Dendritic cell treated with granulocyte-macrophage colony-stimulating factor and Interleukin-4, amounts not matched to agents 40 ng/mL and 50 ng/mL, for 4 days (primary cell): Measurements from ENCODE around the gene KCND3.

Source experiments
- H3K27ac Mint-ChIP-seq: one replicate; pipeline ENCODE4 v1.8.0; 2022; ENCODE audit warnings: mild to moderate bottlenecking, mixed read lengths
- H3K27me3 Mint-ChIP-seq: one replicate; pipeline ENCODE4 v1.8.0; 2022; ENCODE audit warnings: mild to moderate bottlenecking, mixed read lengths
- H3K36me3 Mint-ChIP-seq: one replicate; pipeline ENCODE4 v1.8.0; 2022; ENCODE audit warnings: low read depth, mixed read lengths
- H3K4me1 Mint-ChIP-seq: one replicate; pipeline ENCODE4 v1.8.0; 2022; ENCODE audit warnings: low read depth, mixed read lengths
- H3K4me3 Mint-ChIP-seq: one replicate; pipeline ENCODE4 v1.8.0; 2022; ENCODE audit warnings: mild to moderate bottlenecking, moderate library complexity, mixed read lengths
- H3K9me3 Mint-ChIP-seq: one replicate; pipeline ENCODE4 v1.8.0; 2022; ENCODE audit warnings: mixed read lengths
- intact Hi-C: fragments of 100-400 bp; cut with micrococcal nuclease; formaldehyde crosslinking; loops from one replicate; pipeline ENCODE4 v1.15.0; 2022

KCND3 gene

DNA sequence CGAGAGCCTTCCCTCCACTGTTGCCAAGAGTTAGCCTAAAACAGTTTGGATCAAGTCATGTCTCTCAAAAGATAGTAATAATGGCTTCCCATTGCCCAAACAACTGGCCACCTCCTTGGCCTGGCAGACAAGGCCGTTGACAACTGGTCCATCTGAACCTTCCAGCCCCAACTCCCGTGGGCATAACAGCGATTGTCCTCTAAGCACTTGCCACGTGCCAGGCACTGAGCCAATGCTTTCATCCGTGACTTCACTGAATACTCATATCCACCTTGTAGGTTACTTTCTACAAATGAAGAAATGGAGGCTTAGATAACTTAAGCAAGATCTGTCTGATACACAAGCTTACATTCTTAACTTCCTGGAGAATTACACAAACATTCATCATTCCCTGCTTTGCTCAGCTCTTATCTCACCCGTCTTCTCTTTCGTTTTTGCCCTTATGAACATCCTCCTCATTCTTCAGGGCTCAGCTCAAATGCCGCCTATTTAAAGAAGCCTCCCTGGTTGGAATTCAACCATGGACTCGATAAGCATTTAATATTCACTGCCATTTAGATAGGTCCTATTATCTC is 106.4 kb downstream of the KCND3 start:
- Mint-ChIP-seq H3K27ac (no peak overlapping the region), H3K4me1 (no peaks in the 10 kb centered on the region), H3K36me3 (no peaks in the 10 kb centered on the region), H3K4me3 (no peak overlapping the region), H3K27me3 (peaks cover 11% of the 10 kb centered on the region), H3K9me3 (no peaks in the 10 kb centered on the region)
- intact Hi-C loops, result no loop called here

DNA sequence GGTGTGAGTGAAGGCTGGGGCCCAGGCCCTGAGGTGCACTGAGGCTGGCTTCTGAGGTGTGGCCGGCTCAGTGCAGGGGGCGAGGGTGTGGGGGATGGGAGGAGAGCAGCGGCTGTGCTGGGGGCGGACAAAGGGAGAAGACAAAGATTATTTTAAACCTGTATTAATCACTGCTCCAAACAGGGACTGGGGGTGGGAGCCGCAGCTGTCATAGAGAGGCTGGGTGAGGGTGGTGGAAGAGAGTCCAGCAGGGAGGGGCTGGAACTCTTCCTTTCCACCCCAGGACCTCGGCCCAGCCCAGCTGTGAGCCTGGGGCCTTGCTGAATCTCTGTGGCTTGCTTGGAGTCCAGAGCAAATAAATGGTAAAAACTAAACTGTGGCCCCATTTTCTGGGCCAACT is 106.9 kb downstream of the KCND3 start:
- H3K4me3 Mint-ChIP-seq, result no peak overlapping the region
- peaks cover 10% of the 10 kb centered on the region for H3K27me3 Mint-ChIP-seq
- intact Hi-C loops, result no loop called here
- no peaks in the 10 kb centered on the region for H3K4me1 Mint-ChIP-seq
- H3K36me3 Mint-ChIP-seq, result no peaks in the 10 kb centered on the region
- H3K9me3 Mint-ChIP-seq, result no peaks in the 10 kb centered on the region
- H3K27ac Mint-ChIP-seq, result no peak overlapping the region

- H3K27me3 Mint-ChIP-seq, result peaks cover 14% of the 10 kb centered on the region
- H3K4me3 Mint-ChIP-seq, result no peak overlapping the region
- no peaks in the 10 kb centered on the region for H3K36me3 Mint-ChIP-seq
- H3K9me3 Mint-ChIP-seq, result no peaks in the 10 kb centered on the region
- no peaks in the 10 kb centered on the region for H3K4me1 Mint-ChIP-seq
- H3K27ac Mint-ChIP-seq, result no peak overlapping the region
- intact Hi-C loops, result no loop called here
Measured at GRCh38 chr1:111880881-111881837, 108.3 kb downstream of the KCND3 start.

GRCh38 chr1:111879081-111879480 is 110.4 kb downstream of the KCND3 start:
- no peak overlapping the region for H3K27ac Mint-ChIP-seq
- no peaks in the 10 kb centered on the region for H3K9me3 Mint-ChIP-seq
- H3K36me3 Mint-ChIP-seq, result no peaks in the 10 kb centered on the region
- intact Hi-C loops, result no loop called here
- no peak overlapping the region for H3K4me3 Mint-ChIP-seq
- no peaks in the 10 kb centered on the region for H3K4me1 Mint-ChIP-seq
- peaks cover 17% of the 10 kb centered on the region for H3K27me3 Mint-ChIP-seq

DNA sequence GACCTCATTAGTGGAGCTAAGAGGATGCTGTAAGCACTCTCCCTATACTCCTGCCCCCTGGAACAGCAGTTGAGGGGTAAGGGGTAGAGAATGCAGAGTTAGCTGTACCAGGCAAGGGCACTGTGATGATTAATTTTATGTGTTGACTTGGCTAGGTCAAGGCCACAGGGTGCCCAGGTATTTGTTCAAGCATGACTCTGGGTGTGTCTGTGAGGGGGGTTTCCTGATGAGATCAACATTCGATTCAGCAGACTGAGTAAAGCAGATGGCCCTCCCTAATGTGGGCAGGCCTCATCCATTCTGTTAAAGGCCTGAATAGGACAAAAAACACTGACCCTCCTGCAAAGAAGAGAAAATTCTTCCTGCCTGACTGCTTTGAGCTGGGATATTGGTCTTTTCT is 110.8 kb downstream of the KCND3 start:
- Mint-ChIP-seq H3K36me3 (no peaks in the 10 kb centered on the region), H3K4me3 (no peak overlapping the region), H3K27me3 (peaks cover 17% of the 10 kb centered on the region), H3K4me1 (no peaks in the 10 kb centered on the region), H3K27ac (no peak overlapping the region), H3K9me3 (no peaks in the 10 kb centered on the region)
- intact Hi-C loops, result no loop called here

DNA sequence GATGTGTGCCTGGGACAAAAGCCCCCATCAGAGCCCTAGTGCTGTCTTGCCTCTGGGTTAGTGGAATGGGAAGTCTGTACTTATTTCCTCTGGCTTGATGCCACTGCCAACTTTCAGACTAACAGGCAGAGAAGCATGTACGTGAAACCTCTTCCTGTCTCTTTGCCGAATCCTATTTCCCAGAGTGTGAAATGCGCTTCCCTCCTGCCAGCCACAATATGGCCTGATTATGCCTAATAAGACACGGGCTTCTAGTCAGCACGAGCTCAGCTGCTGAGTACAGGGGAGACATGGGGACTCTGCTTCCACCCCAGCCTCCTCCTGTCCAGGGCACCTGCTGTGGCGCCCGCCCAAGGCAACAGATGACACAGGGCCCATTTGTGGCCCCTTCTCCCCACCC is 111.4 kb downstream of the KCND3 start:
- intact Hi-C loops, result no loop called here
- H3K27me3 Mint-ChIP-seq, result peaks cover 17% of the 10 kb centered on the region
- H3K4me3 Mint-ChIP-seq, result no peak overlapping the region
- no peaks in the 10 kb centered on the region for H3K4me1 Mint-ChIP-seq
- H3K36me3 Mint-ChIP-seq, result no peaks in the 10 kb centered on the region
- H3K9me3 Mint-ChIP-seq, result no peaks in the 10 kb centered on the region
- no peak overlapping the region for H3K27ac Mint-ChIP-seq

DNA sequence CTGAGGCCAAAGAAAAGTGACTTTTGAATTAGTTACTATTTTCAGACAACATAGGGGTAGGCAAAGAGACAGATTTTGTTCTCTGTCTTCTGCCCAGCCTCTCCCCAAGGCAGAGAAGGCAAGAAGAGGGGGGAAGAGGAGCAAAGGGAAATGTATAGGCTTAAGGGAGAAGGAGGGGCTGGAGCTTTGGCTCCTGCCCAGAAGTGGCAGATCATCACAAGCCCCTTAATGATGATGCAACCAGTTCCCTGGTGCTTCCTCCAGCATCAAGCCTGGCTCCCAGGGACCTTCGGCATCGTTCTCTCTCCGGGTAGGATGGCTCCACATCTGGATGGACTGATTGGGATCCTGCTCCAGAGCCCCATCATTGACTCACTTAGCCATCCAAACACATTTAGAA is 112.8 kb downstream of the KCND3 start:
- Mint-ChIP-seq H3K27ac (no peak overlapping the region), H3K4me3 (no peak overlapping the region), H3K4me1 (no peaks in the 10 kb centered on the region), H3K9me3 (no peaks in the 10 kb centered on the region), H3K36me3 (no peaks in the 10 kb centered on the region), H3K27me3 (peaks cover 15% of the 10 kb centered on the region)
- intact Hi-C loops, result no loop called here

- intact Hi-C loops, result no loop called here
- H3K27me3 Mint-ChIP-seq, result peaks cover 9% of the 10 kb centered on the region
- no peaks in the 10 kb centered on the region for H3K9me3 Mint-ChIP-seq
- no peak overlapping the region for H3K27ac Mint-ChIP-seq
- no peaks in the 10 kb centered on the region for H3K36me3 Mint-ChIP-seq
- H3K4me3 Mint-ChIP-seq, result no peak overlapping the region
- H3K4me1 Mint-ChIP-seq, result no peaks in the 10 kb centered on the region
Measured at GRCh38 chr1:111875640-111876039, 113.8 kb downstream of the KCND3 start.

- Mint-ChIP-seq H3K9me3 (no peaks in the 10 kb centered on the region), H3K4me3 (no peak overlapping the region), H3K27ac (no peak overlapping the region), H3K27me3 (peaks cover 9% of the 10 kb centered on the region), H3K36me3 (no peaks in the 10 kb centered on the region), H3K4me1 (no peaks in the 10 kb centered on the region)
- intact Hi-C loops, result no loop called here
Measured at GRCh38 chr1:111873460-111874030, 115.9 kb downstream of the KCND3 start.

GRCh38 chr1:111870181-111870580 is 119.3 kb downstream of the KCND3 start:
- intact Hi-C loops, result no loop called here
- no peaks in the 10 kb centered on the region for H3K36me3 Mint-ChIP-seq

GRCh38 chr1:111867868-111868440 is 121.5 kb downstream of the KCND3 start:
- Mint-ChIP-seq H3K27ac (no peak overlapping the region), H3K27me3 (peaks cover 12% of the 10 kb centered on the region)

More at GRCh38 chr1:111870181-111870580, 119.3 kb downstream of the KCND3 start:
- Mint-ChIP-seq H3K4me1 (no peaks in the 10 kb centered on the region), H3K9me3 (no peaks in the 10 kb centered on the region), H3K27ac (no peak overlapping the region), H3K27me3 (peaks cover 7% of the 10 kb centered on the region), H3K4me3 (no peak overlapping the region)

DNA sequence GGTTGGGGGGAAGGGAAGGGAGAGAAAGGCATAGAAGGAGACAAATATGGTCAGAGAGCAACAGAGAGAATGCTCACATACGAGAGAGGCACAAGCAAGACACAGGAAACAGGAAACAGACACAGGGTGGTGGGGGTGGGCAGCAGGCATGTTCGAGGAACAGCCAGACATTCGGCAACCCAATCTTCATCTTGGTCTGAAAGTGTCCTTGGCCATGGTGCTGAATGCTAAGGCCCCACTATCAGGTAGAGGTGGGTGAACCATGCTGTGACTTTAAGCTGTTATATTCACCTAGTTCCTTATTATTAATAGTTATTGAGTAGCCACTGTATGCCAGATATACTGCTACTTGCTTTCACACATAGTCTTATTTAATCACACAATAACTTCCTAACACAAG is 124.6 kb downstream of the KCND3 start:
- H3K9me3 Mint-ChIP-seq, result no peaks in the 10 kb centered on the region
- H3K4me3 Mint-ChIP-seq, result no peak overlapping the region
- no peaks in the 10 kb centered on the region for H3K36me3 Mint-ChIP-seq
- intact Hi-C loops, result no loop called here
- no peaks in the 10 kb centered on the region for H3K4me1 Mint-ChIP-seq
- H3K27me3 Mint-ChIP-seq, result peaks cover 18% of the 10 kb centered on the region
- no peak overlapping the region for H3K27ac Mint-ChIP-seq

More at GRCh38 chr1:111867868-111868440, 121.5 kb downstream of the KCND3 start:
- intact Hi-C loops, result no loop called here
- Mint-ChIP-seq H3K9me3 (no peaks in the 10 kb centered on the region), H3K4me1 (no peaks in the 10 kb centered on the region), H3K4me3 (no peak overlapping the region), H3K36me3 (no peaks in the 10 kb centered on the region)

GRCh38 chr1:111863401-111863800 is 126.1 kb downstream of the KCND3 start:
- peaks cover 18% of the 10 kb centered on the region for H3K27me3 Mint-ChIP-seq

DNA sequence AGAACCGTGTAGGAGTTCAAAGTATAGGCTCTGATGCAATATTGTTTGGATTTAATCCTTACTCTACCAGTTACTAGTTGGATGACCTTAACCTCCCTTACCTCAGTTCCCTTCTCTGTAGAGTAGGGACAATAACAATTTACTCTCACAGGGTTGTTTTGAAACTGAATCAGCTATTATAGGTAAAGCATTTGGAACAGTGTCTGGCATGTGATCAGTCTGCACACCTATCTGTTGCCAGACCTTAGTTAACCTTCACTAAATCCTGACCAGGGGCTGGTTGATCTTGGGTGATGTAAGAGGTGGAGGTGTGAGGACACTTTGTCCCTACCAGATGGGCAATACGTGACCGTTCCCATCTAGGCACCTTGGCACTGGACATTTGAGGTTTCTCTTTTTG is 126.9 kb downstream of the KCND3 start:
- H3K9me3 Mint-ChIP-seq, result no peaks in the 10 kb centered on the region
- no peaks in the 10 kb centered on the region for H3K4me1 Mint-ChIP-seq
- H3K36me3 Mint-ChIP-seq, result no peaks in the 10 kb centered on the region
- no peak overlapping the region for H3K4me3 Mint-ChIP-seq
- intact Hi-C loops, result no loop called here
- H3K27me3 Mint-ChIP-seq, result peaks cover 18% of the 10 kb centered on the region
- no peak overlapping the region for H3K27ac Mint-ChIP-seq

More at GRCh38 chr1:111863401-111863800, 126.1 kb downstream of the KCND3 start:
- no peaks in the 10 kb centered on the region for H3K4me1 Mint-ChIP-seq
- no peak overlapping the region for H3K27ac Mint-ChIP-seq
- H3K36me3 Mint-ChIP-seq, result no peaks in the 10 kb centered on the region
- H3K9me3 Mint-ChIP-seq, result no peaks in the 10 kb centered on the region
- intact Hi-C loops, result no loop called here
- H3K4me3 Mint-ChIP-seq, result no peak overlapping the region
